Ishikawa (cell line): ENCODE results near the gene CORO1C.

Experiments
- CEBPB ChIP-seq: IDR thresholded peaks from 2 replicates; pipeline ENCODE4 v1.6.1; 2012
- CREB1 ChIP-seq: IDR thresholded peaks from 2 replicates; pipeline ENCODE4 v1.6.1; 2012; ENCODE audit warnings: low read depth
- EGR1 ChIP-seq: IDR thresholded peaks from 2 replicates; pipeline ENCODE4 v1.6.1; 2012
- EP300 ChIP-seq: IDR thresholded peaks from 2 replicates; pipeline ENCODE4 v1.6.1; 2012; ENCODE audit warnings: borderline replicate concordance
- FOXM1 ChIP-seq: IDR thresholded peaks from 2 replicates; pipeline ENCODE4 v1.6.1; 2012; ENCODE audit warnings: low read depth, borderline replicate concordance
- MAX ChIP-seq: IDR thresholded peaks from 2 replicates; pipeline ENCODE4 v1.6.1; 2012
- NFIC ChIP-seq: IDR thresholded peaks from 2 replicates; pipeline ENCODE4 v1.6.1; 2012
- RAD21 ChIP-seq: IDR thresholded peaks from 2 replicates; pipeline ENCODE4 v1.6.1; 2012; ENCODE audit warnings: low read depth
- REST ChIP-seq: IDR thresholded peaks from 2 replicates; pipeline ENCODE4 v1.6.1; 2012; ENCODE audit warnings: low read depth, mild to moderate bottlenecking
- TAF1 ChIP-seq: IDR thresholded peaks from 2 replicates; pipeline ENCODE4 v1.6.1; 2012; ENCODE audit warnings: low read depth, mild to moderate bottlenecking
- TCF12 ChIP-seq: IDR thresholded peaks from 2 replicates; pipeline ENCODE4 v1.6.1; 2012; ENCODE audit warnings: low read depth
- TEAD4 ChIP-seq: IDR thresholded peaks from 2 replicates; pipeline ENCODE4 v1.6.1; 2012
- USF1 ChIP-seq: IDR thresholded peaks from 2 replicates; pipeline ENCODE4 v1.6.1; 2012
- YY1 ChIP-seq: IDR thresholded peaks from 2 replicates; pipeline ENCODE4 v1.6.1; 2012; ENCODE audit warnings: low read depth
- ZBTB7A ChIP-seq: IDR thresholded peaks from 2 replicates; pipeline ENCODE4 v1.6.1; 2012; ENCODE audit warnings: low read depth

Gene CORO1C

GRCh38 chr12:108640802-108641445, 90.4 kb downstream of the CORO1C start:
- TF ChIP-seq EP300 (no peak), NFIC (peak; percentile 26; the same call in 1 of the 2 replicates)

- no peak for TF ChIP-seq CEBPB
- TF ChIP-seq TAF1 = no peak
- TF ChIP-seq NFIC = no peak
- no peak for TF ChIP-seq ZBTB7A
- TF ChIP-seq USF1 = no peak
- no peak for TF ChIP-seq TEAD4
- TF ChIP-seq FOXM1 = no peak
- TF ChIP-seq TCF12 = no peak
- no peak for TF ChIP-seq EP300
- no peak for TF ChIP-seq REST
- TF ChIP-seq EGR1 = no peak
- TF ChIP-seq RAD21 = no peak
- no peak for TF ChIP-seq YY1
- TF ChIP-seq CREB1 = no peak
- TF ChIP-seq MAX = no peak
Observed at GRCh38 chr12:108638997-108639822, 92.1 kb downstream of the CORO1C start.

- TF ChIP-seq FOXM1 (no peak), TEAD4 (no peak), TCF12 (no peak), CEBPB (no peak)
Observed at GRCh38 chr12:108638141-108638827, 93.0 kb downstream of the CORO1C start.

GRCh38 chr12:108637222-108637971, 93.9 kb downstream of the CORO1C start:
- no peak for TF ChIP-seq CEBPB
- TF ChIP-seq NFIC = no peak

- TF ChIP-seq FOXM1 (no peak), TCF12 (no peak), EGR1 (no peak), EP300 (no peak), ZBTB7A (no peak), TEAD4 (no peak), RAD21 (no peak), YY1 (no peak), NFIC (no peak), CEBPB (no peak), REST (no peak), TAF1 (no peak)
Observed at GRCh38 chr12:108635997-108636808, 95.1 kb downstream of the CORO1C start.
